GM18505 (cell line): ENCODE data around the gene PPP1R13B.

Source experiments
- ATAC-seq: cut with Tn5 transposase; IDR thresholded peaks from one replicate; pipeline ENCODE4 v1.9.1; 2021; ENCODE audit not compliant: unreplicated experiment
- POLR2A ChIP-seq: IDR thresholded peaks from 4 replicates; pipeline ENCODE4 v1.6.1; 2011; ENCODE audit warnings: borderline replicate concordance; ENCODE audit not compliant: insufficient read depth, insufficient read length; ENCODE audit errors: extremely low read depth

Gene PPP1R13B

GRCh38 chr14:103773521-103773920, 73.9 kb downstream of the PPP1R13B start:
- ATAC-seq = no peak
- no peak for TF ChIP-seq POLR2A

- ATAC-seq = no peak
- TF ChIP-seq POLR2A = no peak
Measured at GRCh38 chr14:103772078-103772712, 75.2 kb downstream of the PPP1R13B start.

- ATAC-seq = no peak
- no peak for TF ChIP-seq POLR2A
Measured at GRCh38 chr14:103770902-103771301, 76.5 kb downstream of the PPP1R13B start.

GRCh38 chr14:103770500-103770899, 76.9 kb downstream of the PPP1R13B start:
- no peak for TF ChIP-seq POLR2A
- ATAC-seq = no peak

GRCh38 chr14:103767336-103767894, 80.0 kb downstream of the PPP1R13B start:
- no peak for TF ChIP-seq POLR2A
- ATAC-seq = no peak

GRCh38 chr14:103765526-103765925, 81.8 kb downstream of the PPP1R13B start:
- TF ChIP-seq POLR2A = no peak
- ATAC-seq = no peak

- no peak for ATAC-seq
- TF ChIP-seq POLR2A = no peak
Measured at GRCh38 chr14:103763730-103764488, 83.5 kb downstream of the PPP1R13B start.

- no peak for TF ChIP-seq POLR2A
- ATAC-seq = no peak
Measured at GRCh38 chr14:103762541-103762940, 84.8 kb downstream of the PPP1R13B start.

- ATAC-seq = no peak
- no peak for TF ChIP-seq POLR2A
Measured at GRCh38 chr14:103762036-103762435, 85.3 kb downstream of the PPP1R13B start.

GRCh38 chr14:103758059-103758776, 89.2 kb downstream of the PPP1R13B start:
- no peak for TF ChIP-seq POLR2A
- ATAC-seq = no peak

GRCh38 chr14:103755060-103755459, 92.3 kb downstream of the PPP1R13B start:
- no peak for TF ChIP-seq POLR2A
- no peak for ATAC-seq

GRCh38 chr14:103753774-103754173, 93.6 kb downstream of the PPP1R13B start:
- ATAC-seq = no peak
- no peak for TF ChIP-seq POLR2A

GRCh38 chr14:103749860-103750259, 97.5 kb downstream of the PPP1R13B start:
- TF ChIP-seq POLR2A = no peak
- no peak for ATAC-seq
